GM12872 (cell line): Measurements from ENCODE around the gene INHA.

ENCODE experiments used
- CTCF ChIP-seq: IDR thresholded peaks from 3 replicates; pipeline ENCODE4 v1.5.1; 2011; ENCODE audit warnings: low read depth, mild to moderate bottlenecking, low read length, moderate library complexity; ENCODE audit not compliant: insufficient read depth

INHA gene

GRCh38 chr2:219527472-219527871, 44.6 kb upstream of the INHA start:
- TF ChIP-seq CTCF: no peak

DNA sequence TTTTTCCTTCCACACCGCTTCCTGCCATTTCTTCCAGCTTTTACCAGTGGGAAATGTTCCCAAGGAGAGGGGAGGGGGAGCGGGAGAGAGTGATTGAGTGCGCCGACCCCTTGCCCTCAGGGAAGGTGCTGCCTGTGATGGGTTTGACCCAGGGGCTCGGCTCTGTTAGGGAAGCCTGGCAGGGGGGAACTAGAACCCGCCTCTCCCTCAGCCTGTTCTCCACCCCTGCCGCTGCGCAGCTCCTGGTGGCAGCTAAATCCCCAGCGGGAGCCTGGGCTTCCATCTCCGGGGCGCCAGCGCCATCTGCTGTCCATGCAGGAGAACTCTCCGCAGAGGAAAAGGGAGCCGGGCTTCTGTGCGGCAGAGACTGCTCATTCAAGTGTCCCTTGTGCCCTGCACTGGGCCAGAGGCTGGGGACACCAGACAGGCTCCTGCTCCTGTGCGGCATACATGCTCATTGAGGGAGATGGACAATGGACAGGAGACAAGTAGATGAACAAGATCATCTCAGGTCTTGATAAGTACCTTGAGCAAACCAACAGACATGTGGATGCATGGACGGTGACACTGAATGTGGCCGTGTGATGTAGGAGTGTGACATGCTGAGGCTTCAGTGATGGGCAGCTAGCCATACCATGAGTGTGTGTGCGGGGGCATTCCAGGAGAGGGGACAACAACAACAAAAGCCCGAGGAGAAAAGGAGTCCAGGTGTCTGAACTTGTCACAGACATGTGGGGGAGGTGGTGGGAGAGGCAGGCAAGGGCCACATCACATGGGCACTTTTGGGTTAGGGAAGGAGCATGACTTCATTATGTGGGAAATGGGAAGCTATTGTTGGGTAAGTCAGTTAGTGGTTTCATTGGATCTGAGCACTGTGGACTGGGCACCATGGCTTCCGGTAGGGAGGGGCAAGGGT, 41.8 kb upstream of the INHA start:
- peak; percentile 93 for TF ChIP-seq CTCF

DNA sequence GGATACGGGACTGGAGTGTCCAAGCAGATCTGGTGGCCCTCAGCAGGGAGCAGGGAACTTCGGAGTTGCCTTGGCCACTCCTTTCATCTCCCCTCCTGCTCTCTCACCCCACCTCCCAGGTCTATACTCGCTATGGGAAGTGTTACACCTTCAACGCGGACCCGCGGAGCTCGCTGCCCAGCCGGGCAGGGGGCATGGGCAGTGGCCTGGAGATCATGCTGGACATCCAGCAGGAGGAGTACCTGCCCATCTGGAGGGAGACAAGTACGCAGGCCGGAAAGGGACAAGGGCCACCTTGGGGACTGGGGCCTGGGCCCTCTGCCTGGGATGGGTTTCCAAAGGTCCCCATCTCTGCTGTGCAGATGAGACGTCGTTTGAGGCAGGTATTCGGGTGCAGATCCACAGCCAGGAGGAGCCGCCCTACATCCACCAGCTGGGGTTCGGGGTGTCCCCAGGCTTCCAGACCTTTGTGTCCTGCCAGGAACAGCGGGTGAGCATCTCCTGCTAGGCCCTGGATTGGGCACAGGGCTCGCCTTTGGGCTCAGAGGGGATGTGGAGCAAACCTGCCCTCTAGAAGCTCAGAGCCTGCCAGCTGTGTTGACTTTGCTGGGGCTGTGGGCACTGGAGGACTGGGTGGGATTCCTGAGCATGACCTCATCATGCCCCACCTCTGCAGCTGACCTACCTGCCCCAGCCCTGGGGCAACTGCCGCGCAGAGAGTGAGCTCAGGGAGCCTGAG, 40.3 kb upstream of the INHA start:
- TF ChIP-seq CTCF: no peak

DNA sequence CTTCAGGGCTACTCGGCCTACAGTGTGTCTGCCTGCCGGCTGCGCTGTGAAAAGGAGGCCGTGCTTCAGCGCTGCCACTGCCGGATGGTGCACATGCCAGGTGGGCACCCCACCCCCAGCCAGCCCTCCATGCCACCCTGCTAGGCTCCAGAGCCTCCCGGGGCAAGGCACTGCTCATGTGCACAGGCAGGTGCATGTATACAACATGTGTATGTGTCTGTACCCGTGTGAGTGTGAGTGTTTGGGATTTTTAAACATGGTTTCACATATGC, 39.8 kb upstream of the INHA start:
- TF ChIP-seq CTCF: no peak

GRCh38 chr2:219533930-219534661, 38.0 kb upstream of the INHA start:
- TF ChIP-seq CTCF: no peak

DNA sequence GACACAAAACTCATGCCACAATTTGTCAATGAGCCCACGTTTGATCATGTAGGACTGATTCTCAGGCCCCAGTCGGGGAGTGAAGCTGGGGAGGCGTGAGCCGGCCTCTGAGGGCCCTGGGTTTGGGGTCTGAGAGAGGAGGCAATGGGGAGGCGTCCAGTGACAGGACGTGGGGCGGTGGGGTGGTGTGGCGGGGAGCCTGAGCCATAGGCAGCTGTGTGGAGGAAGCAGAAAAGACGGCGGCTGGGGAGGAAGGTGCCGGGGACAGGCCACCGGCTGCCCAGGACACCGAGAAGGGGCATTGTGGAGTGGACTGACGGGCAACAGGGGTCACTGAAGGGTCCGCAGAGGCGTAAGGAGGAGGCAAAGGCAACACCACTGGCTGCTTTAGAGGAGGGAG, 35.7 kb upstream of the INHA start:
- TF ChIP-seq CTCF: no peak

- no peak for TF ChIP-seq CTCF
Observed at GRCh38 chr2:219536967-219537366, 35.1 kb upstream of the INHA start.
